ENCODE results near the gene OR1M1.

DNA sequence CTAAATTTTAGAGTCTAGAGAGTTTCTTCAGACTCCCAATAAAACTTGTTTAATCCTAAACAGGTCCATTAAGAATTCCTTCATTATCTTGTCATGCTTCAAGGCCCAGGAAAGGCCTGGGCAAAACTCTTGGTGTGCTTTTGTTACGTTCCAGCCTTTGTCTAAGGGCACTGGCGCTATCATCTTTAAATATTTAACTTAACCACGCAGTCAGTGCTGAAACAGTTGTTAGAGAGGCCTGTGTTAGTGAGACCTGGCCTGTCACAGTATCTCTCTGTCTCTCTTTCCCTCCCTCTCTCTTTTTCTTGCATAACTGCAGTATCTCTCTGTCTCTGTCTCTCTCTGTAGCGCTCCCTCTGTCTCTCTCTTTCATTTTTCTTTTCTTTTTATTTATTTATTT lies 8.2 kb upstream of the OR1M1 start:
- TF ChIP-seq, protein P1, sequence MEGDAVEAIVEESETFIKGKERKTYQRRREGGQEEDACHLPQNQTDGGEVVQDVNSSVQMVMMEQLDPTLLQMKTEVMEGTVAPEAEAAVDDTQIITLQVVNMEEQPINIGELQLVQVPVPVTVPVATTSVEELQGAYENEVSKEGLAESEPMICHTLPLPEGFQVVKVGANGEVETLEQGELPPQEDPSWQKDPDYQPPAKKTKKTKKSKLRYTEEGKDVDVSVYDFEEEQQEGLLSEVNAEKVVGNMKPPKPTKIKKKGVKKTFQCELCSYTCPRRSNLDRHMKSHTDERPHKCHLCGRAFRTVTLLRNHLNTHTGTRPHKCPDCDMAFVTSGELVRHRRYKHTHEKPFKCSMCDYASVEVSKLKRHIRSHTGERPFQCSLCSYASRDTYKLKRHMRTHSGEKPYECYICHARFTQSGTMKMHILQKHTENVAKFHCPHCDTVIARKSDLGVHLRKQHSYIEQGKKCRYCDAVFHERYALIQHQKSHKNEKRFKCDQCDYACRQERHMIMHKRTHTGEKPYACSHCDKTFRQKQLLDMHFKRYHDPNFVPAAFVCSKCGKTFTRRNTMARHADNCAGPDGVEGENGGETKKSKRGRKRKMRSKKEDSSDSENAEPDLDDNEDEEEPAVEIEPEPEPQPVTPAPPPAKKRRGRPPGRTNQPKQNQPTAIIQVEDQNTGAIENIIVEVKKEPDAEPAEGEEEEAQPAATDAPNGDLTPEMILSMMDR (IDR thresholded peaks at IDR 0.05; ENCODE audit: low read depth, low read length, poor library complexity, severe bottlenecking), result no peak
- TF ChIP-seq EZH2phosphoT487 (IDR thresholded peaks at IDR 0.05; ENCODE audit: borderline replicate concordance, low read length), result no peak

Data from DOHH2 (cell line).